WTC11 (cell line): ENCODE measurements around the gene GATA6. TPM values are rescaled to one million over a fixed set of nuclear protein-coding genes. Genes with fewer than 3 reads are reported as not detected.
A peak's percentile ranks its signal among the peaks of the same experiment; 100 is the strongest.

Source experiments
- ATAC-seq: fragments of 200-7000 bp; cut with Tn5 transposase; 2 replicates; pipeline ENCODE4 v1.10.0; 2021; ENCODE audit warnings: mild to moderate bottlenecking, moderate library complexity
- CTCF ChIA-PET: fragments of 300-600 bp; sonication (Branson Sonifier 250); formaldehyde crosslinking; loops from one replicate; lab custom pipeline; 2021; ENCODE audit warnings: antibody characterized with exemption; lab: Charles Lee
- POLR2A ChIA-PET: fragments of 350-600 bp; sonication (Branson Sonifier 250); formaldehyde crosslinking; loops from one replicate; lab custom pipeline; 2021; ENCODE audit warnings: antibody characterized with exemption; lab: Charles Lee
- DNase-seq: peaks from one replicate; pipeline ENCODE4 v3.0.0; 2021; ENCODE audit warnings: low spot score
- H3K27ac Mint-ChIP-seq: 2 replicates; pipeline ENCODE4 v1.8.0; 2021; ENCODE audit warnings: mixed read lengths
- H3K27me3 Mint-ChIP-seq: 2 replicates; pipeline ENCODE4 v1.8.0; 2021; ENCODE audit warnings: low read depth, mild to moderate bottlenecking, moderate library complexity, mixed read lengths
- H3K36me3 Mint-ChIP-seq: 2 replicates; pipeline ENCODE4 v1.8.0; 2021; ENCODE audit warnings: mixed read lengths
- H3K4me1 Mint-ChIP-seq: 2 replicates; pipeline ENCODE4 v1.8.0; 2022; ENCODE audit warnings: mixed read lengths
- H3K4me3 Mint-ChIP-seq: 2 replicates; pipeline ENCODE4 v1.8.0; 2021; ENCODE audit warnings: mild to moderate bottlenecking, moderate library complexity, mixed read lengths
- H3K9me3 Mint-ChIP-seq: 2 replicates; pipeline ENCODE4 v1.8.0; 2021; ENCODE audit warnings: mixed read lengths
- ARID4B ChIP-seq: sonication (generic); formaldehyde crosslinking; IDR thresholded peaks from 2 replicates; pipeline ENCODE4 v1.8.0; 2023; ENCODE audit warnings: missing genetic modification reagents, mild to moderate bottlenecking, borderline replicate concordance
- ATF6 ChIP-seq: sonication (generic); formaldehyde crosslinking; IDR thresholded peaks from 2 replicates; pipeline ENCODE4 v1.8.1; 2023; ENCODE audit warnings: mild to moderate bottlenecking, missing genetic modification reagents
- CTCF ChIP-seq: fragments of 200-600 bp; IDR thresholded peaks from 2 replicates; pipeline ENCODE4 v1.8.0; 2022; ENCODE audit warnings: antibody characterized with exemption
- EMX1 ChIP-seq: fragments of 250-450 bp; sonication (Bioruptor Pico); IDR thresholded peaks from 2 replicates; pipeline ENCODE4 v1.8.0; 2021; ENCODE audit warnings: mild to moderate bottlenecking
- GABPB1 ChIP-seq: sonication (generic); formaldehyde crosslinking; IDR thresholded peaks from 2 replicates; pipeline ENCODE4 v1.8.1; 2023; ENCODE audit warnings: mild to moderate bottlenecking, missing genetic modification reagents
- JUN ChIP-seq: sonication (generic); formaldehyde crosslinking; IDR thresholded peaks from 2 replicates; pipeline ENCODE4 v1.8.0; 2023; ENCODE audit warnings: mild to moderate bottlenecking, missing genetic modification reagents
- KAT7 ChIP-seq: sonication (generic); formaldehyde crosslinking; IDR thresholded peaks from 2 replicates; pipeline ENCODE4 v1.8.1; 2023; ENCODE audit warnings: missing genetic modification reagents, mild to moderate bottlenecking, borderline replicate concordance
- MLX ChIP-seq: sonication (generic); formaldehyde crosslinking; IDR thresholded peaks from 2 replicates; pipeline ENCODE4 v1.8.1; 2023; ENCODE audit warnings: mild to moderate bottlenecking, missing genetic modification reagents, moderate library complexity
- MXD4 ChIP-seq: fragments of 250-450 bp; sonication (Bioruptor Pico); IDR thresholded peaks from 2 replicates; pipeline ENCODE4 v1.8.0; 2021; ENCODE audit warnings: mild to moderate bottlenecking, moderate library complexity, borderline replicate concordance
- NR1H2 ChIP-seq: sonication (generic); formaldehyde crosslinking; IDR thresholded peaks from 2 replicates; pipeline ENCODE4 v1.9.0; 2021; ENCODE audit warnings: mild to moderate bottlenecking, moderate library complexity, missing genetic modification reagents
- NR3C1 ChIP-seq: sonication (generic); formaldehyde crosslinking; conservative IDR thresholded peaks from 2 replicates; pipeline ENCODE4 v1.8.1; 2023; ENCODE audit warnings: low read depth, mild to moderate bottlenecking, missing genetic modification reagents
- OVOL2 ChIP-seq: fragments of 250-450 bp; sonication (Bioruptor Pico); IDR thresholded peaks from 2 replicates; pipeline ENCODE4 v1.9.0; 2021; ENCODE audit warnings: mild to moderate bottlenecking, borderline replicate concordance
- RELA ChIP-seq: sonication (generic); formaldehyde crosslinking; IDR thresholded peaks from 2 replicates; pipeline ENCODE4 v1.8.1; 2022; ENCODE audit warnings: missing genetic modification reagents, mild to moderate bottlenecking, borderline replicate concordance
- SOX15 ChIP-seq: fragments of 250-450 bp; sonication (Bioruptor Pico); IDR thresholded peaks from 2 replicates; pipeline ENCODE4 v1.9.0; 2021; ENCODE audit warnings: mild to moderate bottlenecking
- STAT6 ChIP-seq: sonication (generic); formaldehyde crosslinking; conservative IDR thresholded peaks from 2 replicates; pipeline ENCODE4 v1.8.1; 2023; ENCODE audit warnings: mild to moderate bottlenecking, low read depth, missing genetic modification reagents, moderate library complexity
- ZBTB21 ChIP-seq: sonication (generic); formaldehyde crosslinking; IDR thresholded peaks from 2 replicates; pipeline ENCODE4 v1.8.1; 2023; ENCODE audit warnings: mild to moderate bottlenecking, missing genetic modification reagents, borderline replicate concordance
- ZNF138 ChIP-seq: sonication (generic); formaldehyde crosslinking; conservative IDR thresholded peaks from 2 replicates; pipeline ENCODE4 v1.8.1; 2022; ENCODE audit warnings: mild to moderate bottlenecking, moderate library complexity, missing genetic modification reagents
- ZNF281 ChIP-seq: sonication (generic); formaldehyde crosslinking; IDR thresholded peaks from 2 replicates; pipeline ENCODE4 v1.8.0; 2023; ENCODE audit warnings: mild to moderate bottlenecking, missing genetic modification reagents
- ZSCAN18 ChIP-seq: fragments of 250-450 bp; sonication (Bioruptor Pico); IDR thresholded peaks from 2 replicates; pipeline ENCODE4 v2.1.2; 2022; ENCODE audit warnings: mild to moderate bottlenecking, moderate library complexity
- total RNA-seq: library from RNA; stranded (reverse); gene quantifications from 3 replicates; pipeline ENCODE4 v1.2.3, GENCODE V29; 2021

The GATA6 gene
- total RNA-seq, 1 experiment from 2014 or later: 0.15 TPM

- CTCF ChIA-PET: interaction anchor here (0.6 to 1.5 kb wide), 3 partner anchors 8 to 40 kb away, joined by 3 to 8 read pairs (median 3); no protein-coding TSS in a partner anchor
- ATAC-seq: peak; percentile 46
- TF ChIP-seq RELA (CRISPR knock-in tag) (no peak), JUN (CRISPR knock-in tag) (no peak), MXD4 (CRISPR knock-in tag) (no peak), EMX1 (CRISPR knock-in tag) (no peak), ZNF138 (CRISPR knock-in tag) (no peak), ATF6 (no peak), SOX15 (CRISPR knock-in tag) (no peak), OVOL2 (CRISPR knock-in tag) (no peak), NR3C1 (CRISPR knock-in tag) (no peak), KAT7 (no peak), CTCF (no peak)
- TF ChIP-seq, all 79 proteins: peak for 0
- peaks cover 28% of the 10 kb centered on the region for H3K4me1 Mint-ChIP-seq
- H3K27me3 Mint-ChIP-seq: peaks cover 5% of the 10 kb centered on the region
- no peaks in the 10 kb centered on the region for H3K9me3 Mint-ChIP-seq
- no peaks in the 10 kb centered on the region for H3K36me3 Mint-ChIP-seq
- no peak overlapping the region for H3K27ac Mint-ChIP-seq
- no peak for DNase-seq
- POLR2A ChIA-PET: no interaction called here
- no peak overlapping the region for H3K4me3 Mint-ChIP-seq
Observed at GRCh38 chr18:22193466-22193865, 24.1 kb downstream of the GATA6 start.

GRCh38 chr18:22194151-22194598 lies 24.8 kb downstream of the GATA6 start:
- ChIA-PET POLR2A (no interaction called here), CTCF (interaction anchor here (0.8 to 1.5 kb wide), 5 partner anchors 9 to 197 kb away, joined by 3 to 8 read pairs (median 3); no protein-coding TSS in a partner anchor)
- peaks cover 28% of the 10 kb centered on the region for H3K4me1 Mint-ChIP-seq
- no peaks in the 10 kb centered on the region for H3K9me3 Mint-ChIP-seq
- H3K27me3 Mint-ChIP-seq: peaks cover 5% of the 10 kb centered on the region
- no peak overlapping the region for H3K4me3 Mint-ChIP-seq
- no peak overlapping the region for H3K27ac Mint-ChIP-seq
- no peak for DNase-seq
- H3K36me3 Mint-ChIP-seq: no peaks in the 10 kb centered on the region
- ATAC-seq: peak; percentile 63
- TF ChIP-seq ZNF138 (CRISPR knock-in tag) (no peak), MLX (CRISPR knock-in tag) (no peak), ZBTB21 (no peak), GABPB1 (CRISPR knock-in tag) (no peak), ZNF281 (CRISPR knock-in tag) (no peak), ARID4B (CRISPR knock-in tag) (no peak), NR3C1 (CRISPR knock-in tag) (no peak), MXD4 (CRISPR knock-in tag) (no peak), ZSCAN18 (CRISPR knock-in tag) (no peak), NR1H2 (CRISPR knock-in tag) (no peak), STAT6 (CRISPR knock-in tag) (no peak)
